CD14-positive monocyte (primary cell): ENCODE data around the gene CCL4L2. TPM values are rescaled to one million over a fixed set of nuclear protein-coding genes. Genes with fewer than 3 reads are reported as not detected.

Source experiments
- DNase-seq, 3 donors: peaks; one replicate each; pipeline ENCODE4 v3.0.0-alpha.2; 2011 to 2022
- H2AFZ ChIP-seq: 2 replicates; pipeline ENCODE4 v1.6.0; 2012; ENCODE audit warnings: mild to moderate bottlenecking, low read depth, low read length, inconsistent platforms; ENCODE audit not compliant: insufficient read depth, poor library complexity, severe bottlenecking
- H3K27ac ChIP-seq, 2 donors: 1 replicate in 1 of 2; 2 replicates in 1 of 2; pipeline ENCODE4 v1.5.1; 2012 to 2013; ENCODE audit warnings: low read length in 2 of 2, control low read depth in 1 of 2, inconsistent platforms in 1 of 2, low read depth in 1 of 2, mild to moderate bottlenecking in 1 of 2
- H3K27me3 ChIP-seq, 2 donors: one replicate each; pipeline versions ENCODE4 v1.6.0 to v1.6.1; 2011 to 2013; ENCODE audit warnings: low read length in 2 of 2; ENCODE audit not compliant: control insufficient read depth in 2 of 2, insufficient read depth in 2 of 2
- H3K36me3 ChIP-seq, 2 donors: replicated peaks in 1 of 2; 1 replicate in 1 of 2; 2 replicates in 1 of 2; pipeline versions ENCODE4 v1.5.1 to v1.6.1; 2012 to 2013; ENCODE audit warnings: low read length in 2 of 2, control low read depth in 1 of 2, inconsistent platforms in 1 of 2, mild to moderate bottlenecking in 1 of 2; ENCODE audit not compliant: insufficient read depth in 2 of 2, control insufficient read depth in 1 of 2
- H3K4me1 ChIP-seq, 2 donors: 1 replicate in 1 of 2; 2 replicates in 1 of 2; pipeline versions ENCODE4 v1.5.1 to v1.6.1; 2012 to 2013; ENCODE audit warnings: low read length in 2 of 2, control low read depth in 1 of 2, inconsistent platforms in 1 of 2, mild to moderate bottlenecking in 1 of 2, moderate library complexity in 1 of 2; ENCODE audit not compliant: insufficient read depth in 2 of 2, control insufficient read depth in 1 of 2
- H3K4me2 ChIP-seq: replicated peaks from 2 replicates; pipeline ENCODE3; 2012; ENCODE audit warnings: low read length, moderate library complexity, mild to moderate bottlenecking; ENCODE audit not compliant: poor library complexity, severe bottlenecking; ENCODE audit errors: extremely low read depth
- H3K4me3 ChIP-seq, 3 experiments: fragments of 200-600 bp in 1 of 3; sonication (generic) in 1 of 3; replicated peaks in 1 of 3; 1 replicate in 2 of 3; 2 replicates in 1 of 3; pipeline ENCODE4 v1.5.1; 2011 to 2013; ENCODE audit warnings: low read length in 3 of 3, mild to moderate bottlenecking in 3 of 3, control low read depth in 2 of 3, low read depth in 2 of 3, inconsistent platforms in 1 of 3, moderate library complexity in 1 of 3
- H3K79me2 ChIP-seq: 2 replicates; pipeline ENCODE4 v1.6.0; 2012; ENCODE audit warnings: mild to moderate bottlenecking, control low read depth, inconsistent platforms, low read length, moderate library complexity; ENCODE audit not compliant: insufficient read depth
- H3K9ac ChIP-seq: 2 replicates; pipeline ENCODE4 v1.6.0; 2017; ENCODE audit warnings: low read length, mild to moderate bottlenecking; ENCODE audit not compliant: insufficient read depth, poor library complexity, severe bottlenecking
- H3K9me3 ChIP-seq, 2 donors: replicated peaks in 1 of 2; 1 replicate in 1 of 2; 2 replicates in 1 of 2; pipeline versions ENCODE4 v1.5.1 to v1.6.1; 2012 to 2013; ENCODE audit warnings: low read length in 2 of 2, control low read depth in 1 of 2; ENCODE audit not compliant: control insufficient read depth in 1 of 2, insufficient read depth in 1 of 2
- H4K20me1 ChIP-seq: 2 replicates; pipeline ENCODE4 v1.6.0; 2012; ENCODE audit warnings: mild to moderate bottlenecking, low read length, control low read depth, moderate library complexity; ENCODE audit not compliant: insufficient read depth
- H3K27ac Mint-ChIP-seq, 7 donors: one replicate each; pipeline ENCODE4 v1.8.0; 2020; ENCODE audit warnings: mild to moderate bottlenecking in 7 of 7, mixed read lengths in 7 of 7, moderate library complexity in 6 of 7, inconsistent platforms in 2 of 7
- H3K27me3 Mint-ChIP-seq, 3 donors: one replicate each; pipeline ENCODE4 v1.8.0; 2021 to 2022; ENCODE audit warnings: low read depth in 3 of 3, mild to moderate bottlenecking in 3 of 3, mixed read lengths in 3 of 3, moderate library complexity in 3 of 3, inconsistent platforms in 1 of 3
- H3K36me3 Mint-ChIP-seq, 2 donors: one replicate each; pipeline ENCODE4 v1.8.0; 2020; ENCODE audit warnings: mixed read lengths in 2 of 2, inconsistent platforms in 1 of 2, mild to moderate bottlenecking in 1 of 2
- H3K4me1 Mint-ChIP-seq: one replicate; pipeline ENCODE4 v1.8.0; 2020; ENCODE audit warnings: mild to moderate bottlenecking, mixed read lengths
- H3K4me3 Mint-ChIP-seq, 2 donors: one replicate each; pipeline ENCODE4 v1.8.0; 2020; ENCODE audit warnings: mild to moderate bottlenecking in 2 of 2, mixed read lengths in 2 of 2, moderate library complexity in 1 of 2
- H3K9me3 Mint-ChIP-seq, 7 donors: one replicate each; pipeline ENCODE4 v1.8.0; 2020 to 2022; ENCODE audit warnings: mixed read lengths in 7 of 7, mild to moderate bottlenecking in 6 of 7, moderate library complexity in 6 of 7, inconsistent platforms in 2 of 7
- WGBS: methylation state at CpG from one replicate; pipeline ENCODE4 v1.1.5; 2013; ENCODE audit warnings: missing lambda C conversion rate; ENCODE audit not compliant: insufficient coverage; 5-methylcytosine and 5-hydroxymethylcytosine counted together
- intact Hi-C, 2 donors: fragments of 100-400 bp; cut with micrococcal nuclease; formaldehyde crosslinking; loops; one replicate each; pipeline versions ENCODE4 v1.15.0 to v1.15.1; 2023
- polyA plus RNA-seq, 3 donors: library from polyadenylated mRNA; depleted of rRNA in 1 of 3; unstranded in 2 of 3; stranded (reverse) in 1 of 3; fragments of 300-500 nt in 2 of 3; fragments of >200 nt in 1 of 3; fragmentation: Illumina TruSeq in 2 of 3; gene quantifications; 1 replicate in 2 of 3; 2 replicates in 1 of 3; pipeline ENCODE4 v1.2.3, GENCODE V29; 2012 to 2021
- TF ChIP-seq, protein P1 (sequence below): fragments of 200-600 bp; IDR thresholded peaks from one replicate; pipeline ENCODE4 v1.8.0; 2022; ENCODE audit warnings: antibody characterized with exemption, mild to moderate bottlenecking

Gene CCL4L2
- polyA plus RNA-seq, 3 donors: 24.8 to 32.7 (median 25.3) TPM

GRCh38 chr17:36182176-36183000 lies 28.5 kb upstream of the CCL4L2 start:
- no peaks in the 10 kb centered on the region for H3K9me3 Mint-ChIP-seq
- H3K27me3 Mint-ChIP-seq: peaks cover 11 to 15% (median 14%) of the 10 kb centered on the region in 3 donors

More at GRCh38 chr17:36182176-36183000, 28.5 kb upstream of the CCL4L2 start:
- H3K36me3 ChIP-seq: no peaks in the 10 kb centered on the region
- H2AFZ ChIP-seq: peak overlapping the region; percentile 95
- peaks cover 19% of the 10 kb centered on the region for H3K79me2 ChIP-seq
- WGBS: 50% methylated on average over 31 of the region's 48 CpGs
- intact Hi-C loops: loop anchor here in 1 of 2 donors (5.0 kb wide), 1 partner anchor 35 kb away; no protein-coding TSS in a partner anchor
- TF ChIP-seq, protein P1, sequence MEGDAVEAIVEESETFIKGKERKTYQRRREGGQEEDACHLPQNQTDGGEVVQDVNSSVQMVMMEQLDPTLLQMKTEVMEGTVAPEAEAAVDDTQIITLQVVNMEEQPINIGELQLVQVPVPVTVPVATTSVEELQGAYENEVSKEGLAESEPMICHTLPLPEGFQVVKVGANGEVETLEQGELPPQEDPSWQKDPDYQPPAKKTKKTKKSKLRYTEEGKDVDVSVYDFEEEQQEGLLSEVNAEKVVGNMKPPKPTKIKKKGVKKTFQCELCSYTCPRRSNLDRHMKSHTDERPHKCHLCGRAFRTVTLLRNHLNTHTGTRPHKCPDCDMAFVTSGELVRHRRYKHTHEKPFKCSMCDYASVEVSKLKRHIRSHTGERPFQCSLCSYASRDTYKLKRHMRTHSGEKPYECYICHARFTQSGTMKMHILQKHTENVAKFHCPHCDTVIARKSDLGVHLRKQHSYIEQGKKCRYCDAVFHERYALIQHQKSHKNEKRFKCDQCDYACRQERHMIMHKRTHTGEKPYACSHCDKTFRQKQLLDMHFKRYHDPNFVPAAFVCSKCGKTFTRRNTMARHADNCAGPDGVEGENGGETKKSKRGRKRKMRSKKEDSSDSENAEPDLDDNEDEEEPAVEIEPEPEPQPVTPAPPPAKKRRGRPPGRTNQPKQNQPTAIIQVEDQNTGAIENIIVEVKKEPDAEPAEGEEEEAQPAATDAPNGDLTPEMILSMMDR: no peak
- H3K4me3 ChIP-seq: peak overlapping the region; percentile 26 to 76 (median 47)
- H3K4me2 ChIP-seq: peak overlapping the region; percentile 88
- H3K27ac ChIP-seq: peak overlapping the region; percentile 35 to 83
- Mint-ChIP-seq H3K27ac (peak overlapping the region; percentile 4 to 88 (median 78)), H3K4me3 (peak overlapping the region; percentile 77 to 94), H3K36me3 (peaks cover 0 to 4% of the 10 kb centered on the region in 2 donors), H3K4me1 (peaks cover 45% of the 10 kb centered on the region)
- peaks cover 39 to 44% of the 10 kb centered on the region in 2 donors for H3K4me1 ChIP-seq
- H3K9me3 ChIP-seq: no peaks in the 10 kb centered on the region
- DNase-seq: peak in 1 of 3 donors; percentile 27
- H3K27me3 ChIP-seq: peaks cover 0 to 6% of the 10 kb centered on the region in 2 donors
- peak overlapping the region; percentile 91 for H3K9ac ChIP-seq
- H4K20me1 ChIP-seq: no peaks in the 10 kb centered on the region
